ENCODE measurements around the gene REPIN1. TPM values are rescaled to one million over a fixed set of nuclear protein-coding genes. Genes with fewer than 3 reads are reported as not detected.

The REPIN1 gene
- total RNA-seq, 1 donor from 2014 or later: 41.9 TPM

DNA sequence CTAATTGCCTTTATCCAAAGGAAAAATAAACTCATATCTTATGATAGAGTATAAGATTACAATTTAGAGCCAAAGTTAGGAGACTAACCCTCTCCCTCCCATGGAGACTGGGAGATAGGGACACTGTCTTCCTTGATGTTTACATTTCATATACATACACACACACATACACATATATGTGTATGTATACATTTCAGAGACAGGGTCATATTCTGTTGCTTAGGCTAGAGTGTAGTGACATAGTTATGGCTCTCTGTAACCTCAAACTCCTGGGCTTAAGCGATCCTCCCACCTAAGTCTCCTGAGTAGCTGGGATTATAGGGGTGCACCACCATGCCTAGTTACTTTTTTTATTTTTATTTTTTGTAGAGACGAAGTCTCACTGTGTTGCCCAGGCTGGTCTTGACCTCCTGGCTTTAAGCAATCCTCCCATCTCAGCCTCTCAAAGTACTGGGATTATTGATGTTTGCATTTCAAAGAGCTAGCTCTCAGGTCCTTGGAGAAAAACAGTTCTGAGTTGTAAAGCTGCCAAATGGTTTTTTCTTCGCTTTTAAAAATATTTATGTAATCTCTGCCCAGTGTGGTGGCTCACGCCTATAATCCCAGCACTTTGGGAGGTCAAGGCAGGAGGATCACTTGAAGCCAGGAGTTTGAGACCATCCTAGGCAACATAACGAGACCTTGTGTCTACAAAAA lies 8.1 kb upstream of the REPIN1 start:
- no peak for DNase-seq (ENCODE audit: low read depth in 2 of 2)

DNA sequence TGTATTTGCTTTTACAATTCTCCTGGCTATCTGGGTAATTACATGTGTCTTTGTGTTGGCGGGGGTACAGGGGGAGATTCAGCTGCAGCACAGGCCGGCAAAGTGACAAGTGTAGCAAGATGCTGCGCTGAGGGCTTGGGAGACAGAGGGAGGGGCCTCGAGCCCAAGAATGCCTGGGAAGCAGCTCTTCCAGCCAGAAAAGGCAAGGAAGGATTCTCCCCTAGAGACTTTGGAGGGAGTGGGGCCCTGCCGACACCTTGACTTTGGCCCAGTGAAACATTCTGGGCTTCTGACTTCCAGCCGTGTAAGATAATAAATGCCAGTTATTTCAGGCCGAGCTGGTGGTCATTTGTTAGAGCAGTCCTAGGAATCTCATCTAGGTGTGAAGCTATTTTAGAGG lies 7.2 kb upstream of the REPIN1 start:
- DNase-seq (ENCODE audit: low read depth in 2 of 2): no peak

DNA sequence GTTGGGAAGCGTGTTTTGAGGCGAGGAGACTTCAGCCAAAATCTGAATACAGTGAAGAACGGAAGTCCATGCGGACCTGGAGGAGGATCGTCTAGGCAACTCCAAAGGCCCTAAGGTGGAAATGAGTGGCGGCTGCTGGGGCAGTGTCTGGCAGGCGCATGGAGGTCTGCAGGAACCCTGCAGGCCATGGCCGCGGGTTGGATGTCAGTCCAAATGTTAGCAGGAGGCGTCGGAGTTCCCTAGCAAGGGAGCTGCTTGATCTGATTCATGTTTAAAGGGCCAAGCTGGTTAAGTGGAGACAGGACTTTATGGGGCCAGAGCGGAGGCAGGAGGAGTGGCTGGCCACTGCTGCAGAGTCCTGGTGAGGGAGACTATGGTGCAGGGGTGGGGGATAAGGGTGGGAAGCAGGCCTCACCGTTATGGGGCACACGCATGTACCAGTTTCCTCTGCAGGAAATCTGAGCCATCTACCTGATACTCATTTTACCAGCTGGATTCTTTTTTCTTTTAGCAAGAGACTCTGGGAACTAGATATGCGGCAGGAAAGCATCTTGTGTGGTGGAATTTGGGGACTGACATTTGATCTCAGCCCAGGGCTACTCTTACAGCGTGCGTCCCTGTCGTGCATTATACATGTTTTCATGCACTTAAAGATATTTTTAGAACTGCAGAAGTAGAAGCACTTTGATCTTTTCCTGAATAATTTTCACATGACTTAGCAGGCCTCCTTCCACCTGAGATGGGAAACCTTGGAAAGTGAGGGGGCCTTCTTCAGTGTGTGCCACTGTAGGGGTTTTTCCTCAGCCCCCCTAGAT lies 6.6 kb upstream of the REPIN1 start:
- no peak for DNase-seq (ENCODE audit: low read depth in 2 of 2)

DNA sequence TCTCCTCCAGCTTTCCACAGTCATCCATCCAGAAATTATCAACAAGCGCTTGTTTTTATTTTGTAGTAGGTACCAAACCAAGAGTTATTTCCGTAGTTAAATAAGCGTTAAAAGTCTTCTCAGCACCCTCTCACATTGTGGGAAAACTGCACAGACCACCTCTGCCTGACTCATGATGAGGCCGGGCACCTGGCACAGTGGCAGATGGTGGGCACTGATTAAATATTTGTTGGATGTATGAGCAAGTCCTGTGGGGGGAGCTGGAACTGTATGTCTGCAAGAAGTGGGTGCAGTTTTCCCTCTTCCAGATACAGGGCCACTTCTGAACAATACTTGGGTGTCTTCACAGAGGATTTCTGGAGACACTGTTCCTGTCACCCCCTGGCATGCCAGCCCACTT lies 5.3 kb upstream of the REPIN1 start:
- no peak for DNase-seq (ENCODE audit: low read depth in 2 of 2)

DNA sequence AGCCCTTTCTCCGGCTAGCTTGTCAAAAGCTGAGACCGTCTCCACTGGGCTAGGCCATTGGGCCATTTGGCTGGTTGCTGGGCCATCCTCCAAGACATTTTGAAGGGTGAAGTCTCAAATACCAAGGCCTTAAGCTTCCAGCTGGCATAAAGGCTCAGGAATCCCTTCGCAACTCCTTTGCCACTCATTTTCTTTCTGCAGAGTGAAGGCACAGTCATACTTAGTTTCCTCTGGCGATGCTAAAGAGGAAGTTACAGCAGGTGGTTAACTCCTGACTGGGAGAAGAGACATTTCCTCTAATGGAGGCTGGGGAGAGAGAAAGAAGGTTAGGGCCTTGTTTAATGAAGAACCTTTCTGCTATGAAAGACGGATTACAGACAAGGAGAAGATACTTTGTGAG lies 4.8 kb upstream of the REPIN1 start:
- DNase-seq (ENCODE audit: low read depth in 2 of 2): peak in 1 of 2 donors; percentile 68

DNA sequence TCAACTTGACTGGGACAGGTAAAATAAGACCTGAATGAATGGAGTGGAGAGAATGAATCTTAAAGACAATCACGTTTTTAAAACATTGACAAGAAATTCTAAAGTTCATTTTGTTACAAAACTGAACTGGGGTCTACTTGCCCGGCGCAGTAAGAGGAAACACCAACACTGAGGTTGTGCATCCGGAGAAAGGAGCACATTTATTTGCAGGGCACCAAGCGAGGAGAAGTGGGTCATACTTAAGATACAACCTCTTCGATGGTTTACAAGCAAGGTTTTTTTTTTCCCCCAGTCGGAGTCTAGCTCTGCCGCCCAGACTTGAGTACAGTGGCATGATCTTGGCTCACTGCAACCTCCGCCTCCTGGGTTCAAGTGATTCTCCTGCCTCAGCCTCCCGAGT lies 3.4 kb upstream of the REPIN1 start:
- DNase-seq (ENCODE audit: low read depth in 2 of 2): no peak

DNA sequence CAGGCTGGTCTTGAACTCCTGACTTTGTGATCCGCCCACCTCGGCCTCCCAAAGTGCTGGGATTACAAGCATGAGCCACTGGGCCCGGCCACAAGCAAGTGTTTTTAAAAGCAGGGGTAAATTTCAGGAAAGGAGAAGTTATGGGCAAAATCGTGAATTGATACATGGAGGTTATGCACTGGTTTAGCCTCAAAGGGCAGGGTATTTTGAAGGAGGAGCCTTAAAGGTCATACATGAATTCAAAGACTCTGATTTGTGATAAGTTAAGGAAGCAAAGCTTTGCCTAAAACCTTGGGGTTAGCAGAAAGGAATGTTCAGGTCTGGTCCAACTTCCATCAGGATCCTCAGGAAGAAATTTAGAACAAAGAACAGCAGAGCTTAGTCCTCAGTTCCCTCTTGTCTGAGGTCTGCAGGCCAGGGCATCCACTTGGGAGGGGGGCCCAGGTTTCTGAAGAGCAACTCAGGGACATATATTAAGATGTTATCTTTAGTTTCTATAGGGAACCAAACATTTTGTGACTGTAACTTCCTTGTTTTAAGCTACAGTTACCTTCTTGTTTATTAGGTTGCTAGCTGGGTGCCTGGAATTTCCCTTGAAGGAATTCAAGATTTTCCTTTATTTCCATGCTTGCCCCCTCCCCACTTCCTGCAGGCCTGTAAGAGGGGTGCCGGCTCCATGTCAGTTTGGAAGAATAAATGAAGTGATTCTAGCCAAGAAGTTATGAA lies 2.8 kb upstream of the REPIN1 start:
- no peak for DNase-seq (ENCODE audit: low read depth in 2 of 2)

DNA sequence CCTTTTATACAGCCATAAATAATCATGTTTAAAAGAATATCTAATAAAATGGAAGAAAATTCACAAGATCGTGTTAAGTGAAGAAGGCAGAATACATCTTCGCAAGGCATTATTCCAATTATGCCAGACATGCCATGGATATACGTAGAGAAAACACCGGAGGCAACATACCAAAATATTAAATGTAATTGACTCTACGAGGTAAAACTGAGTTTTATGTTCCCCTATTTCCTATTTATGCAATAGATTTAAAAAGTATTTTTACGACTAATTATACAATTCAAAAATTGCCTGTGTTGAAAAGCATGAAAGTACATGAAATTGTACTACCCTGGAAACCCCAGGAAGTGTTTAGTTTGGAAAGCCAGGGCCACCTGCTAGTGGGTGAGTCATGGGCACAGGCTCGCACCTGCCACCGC lies 936 bp upstream of the REPIN1 start:
- no peak for DNase-seq (ENCODE audit: low read depth in 2 of 2)

DNA sequence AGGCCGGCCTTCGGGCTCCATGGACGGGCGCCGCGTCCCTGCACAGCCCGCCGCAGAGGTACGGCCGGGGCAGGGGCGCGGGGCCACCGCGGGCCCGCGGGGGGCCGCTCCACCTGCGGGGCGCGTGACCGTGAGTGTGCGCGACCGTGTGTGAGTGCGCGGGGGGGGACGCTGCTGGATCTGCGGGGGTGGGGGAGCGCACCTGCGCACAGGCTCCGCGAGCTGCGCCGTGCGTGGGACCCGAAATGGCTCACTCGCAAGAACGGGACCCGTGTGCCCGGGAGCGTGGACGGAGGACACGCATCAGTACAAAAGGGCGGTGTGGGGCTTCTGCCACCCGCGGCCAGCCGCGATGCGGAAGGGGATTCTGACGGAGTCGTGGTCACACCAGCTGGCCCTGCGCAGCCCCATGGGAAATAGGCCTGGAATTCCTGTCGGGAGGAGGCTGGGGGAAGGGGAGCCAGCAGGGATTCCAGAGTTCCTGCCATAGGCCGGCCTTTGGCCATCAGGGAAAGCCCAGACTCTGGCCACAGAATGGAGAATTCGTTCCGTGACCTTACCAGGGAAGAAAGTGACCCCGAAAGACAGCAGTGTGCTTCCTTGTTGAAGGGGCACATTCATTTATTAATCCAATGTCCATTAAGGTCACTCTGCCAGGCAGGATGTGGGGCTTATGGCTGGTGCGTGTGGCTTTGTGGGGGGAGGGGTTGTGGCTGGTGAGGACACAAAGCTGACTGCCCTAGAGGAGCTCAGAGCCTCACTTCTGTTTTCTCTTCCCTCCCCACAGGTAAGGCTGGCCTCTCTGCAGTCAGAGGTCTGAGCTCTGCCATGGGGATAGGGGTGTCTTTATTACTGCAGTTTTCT lies 494 bp downstream of the REPIN1 start:
- DNase-seq (ENCODE audit: low read depth in 2 of 2): peak; percentile 80 to 90

DNA sequence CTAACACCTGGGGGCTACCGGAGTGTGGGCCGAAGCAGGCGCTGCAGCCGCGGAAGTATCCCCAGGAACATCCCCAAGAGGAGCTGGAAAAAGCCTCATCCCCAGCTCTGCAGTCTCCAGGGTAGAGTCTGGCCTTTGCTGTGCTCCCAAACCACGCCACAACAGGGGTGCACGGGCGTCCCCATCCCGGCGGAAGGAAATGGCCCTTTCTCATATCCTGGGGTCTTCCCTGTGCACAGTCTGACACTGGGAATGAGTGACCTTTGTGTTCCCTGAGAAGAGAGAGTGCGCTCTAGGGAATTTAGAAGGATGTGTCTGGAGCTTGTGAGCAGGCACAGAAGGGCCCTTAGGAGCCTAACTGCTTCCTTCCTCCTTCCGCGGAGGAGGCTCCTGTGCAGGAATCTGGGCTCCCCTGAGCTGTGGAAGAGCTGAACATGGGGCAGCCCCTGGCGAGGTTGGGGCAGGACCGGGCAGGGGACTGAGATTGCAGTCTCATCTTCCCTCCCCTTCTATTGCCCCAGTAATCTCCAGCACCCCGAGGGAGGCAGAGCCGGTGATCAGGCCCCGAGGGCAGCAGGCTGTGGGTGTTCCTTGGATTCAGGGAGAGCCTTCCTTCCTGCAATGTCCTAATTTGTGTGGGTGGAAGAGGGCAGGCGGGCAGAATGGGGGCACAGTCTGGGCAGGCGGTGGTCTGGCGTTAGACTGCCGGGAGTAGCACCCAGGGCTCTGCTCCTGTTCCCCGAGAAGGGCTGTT lies 1.3 kb downstream of the REPIN1 start:
- DNase-seq (ENCODE audit: low read depth in 2 of 2): peak in 1 of 2 donors; percentile 37

DNA sequence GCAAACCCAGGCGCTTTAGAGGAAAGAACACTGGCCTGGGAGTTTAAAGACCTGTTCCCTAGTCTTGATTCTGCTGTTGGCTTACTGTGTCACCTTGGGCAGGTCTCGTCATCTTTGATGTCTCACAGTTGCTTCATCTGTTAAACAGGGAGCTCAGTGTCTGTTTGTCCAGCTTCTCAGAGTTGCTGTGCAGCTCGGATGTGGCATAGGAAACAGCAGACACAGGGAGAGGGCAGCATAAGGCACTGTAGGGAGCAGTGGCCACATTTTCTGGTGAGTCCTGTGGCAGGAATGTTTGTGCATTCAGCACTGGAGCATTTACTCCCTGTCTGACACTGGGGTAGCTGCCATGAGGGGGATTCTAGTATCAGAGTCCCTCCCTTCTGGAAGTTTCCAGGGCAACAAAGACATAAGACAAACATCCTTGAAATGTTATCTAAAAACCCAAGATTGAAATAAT lies 2.0 kb downstream of the REPIN1 start:
- peak in 1 of 2 donors; percentile 43 for DNase-seq (ENCODE audit: low read depth in 2 of 2)

DNA sequence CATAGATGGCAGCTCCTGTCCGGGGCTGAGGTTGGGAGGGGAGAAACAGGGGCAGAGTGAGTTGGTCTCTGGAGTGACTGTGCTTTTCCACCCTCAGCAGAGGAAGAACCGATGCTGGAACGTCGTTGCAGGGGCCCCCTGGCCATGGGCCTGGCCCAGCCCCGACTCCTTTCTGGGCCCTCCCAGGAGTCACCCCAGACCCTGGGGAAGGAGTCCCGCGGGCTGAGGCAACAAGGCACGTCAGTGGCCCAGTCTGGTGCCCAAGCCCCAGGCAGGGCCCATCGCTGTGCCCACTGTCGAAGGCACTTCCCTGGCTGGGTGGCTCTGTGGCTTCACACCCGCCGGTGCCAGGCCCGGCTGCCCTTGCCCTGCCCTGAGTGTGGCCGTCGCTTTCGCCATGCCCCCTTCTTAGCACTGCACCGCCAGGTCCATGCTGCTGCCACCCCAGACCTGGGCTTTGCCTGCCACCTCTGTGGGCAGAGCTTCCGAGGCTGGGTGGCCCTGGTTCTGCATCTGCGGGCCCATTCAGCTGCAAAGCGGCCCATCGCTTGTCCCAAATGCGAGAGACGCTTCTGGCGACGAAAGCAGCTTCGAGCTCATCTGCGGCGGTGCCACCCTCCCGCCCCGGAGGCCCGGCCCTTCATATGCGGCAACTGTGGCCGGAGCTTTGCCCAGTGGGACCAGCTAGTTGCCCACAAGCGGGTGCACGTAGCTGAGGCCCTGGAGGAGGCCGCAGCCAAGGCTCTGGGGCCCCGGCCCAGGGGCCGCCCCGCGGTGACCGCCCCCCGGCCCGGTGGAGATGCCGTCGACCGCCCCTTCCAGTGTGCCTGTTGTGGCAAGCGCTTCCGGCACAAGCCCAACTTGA lies 2.7 kb downstream of the REPIN1 start:
- DNase-seq (ENCODE audit: low read depth in 2 of 2): no peak

DNA sequence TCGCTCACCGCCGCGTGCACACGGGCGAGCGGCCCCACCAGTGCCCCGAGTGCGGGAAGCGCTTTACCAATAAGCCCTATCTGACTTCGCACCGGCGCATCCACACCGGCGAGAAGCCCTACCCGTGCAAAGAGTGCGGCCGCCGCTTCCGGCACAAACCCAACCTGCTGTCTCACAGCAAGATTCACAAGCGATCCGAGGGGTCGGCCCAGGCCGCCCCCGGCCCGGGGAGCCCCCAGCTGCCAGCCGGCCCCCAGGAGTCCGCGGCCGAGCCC lies 3.3 kb downstream of the REPIN1 start:
- no peak for DNase-seq (ENCODE audit: low read depth in 2 of 2)

DNA sequence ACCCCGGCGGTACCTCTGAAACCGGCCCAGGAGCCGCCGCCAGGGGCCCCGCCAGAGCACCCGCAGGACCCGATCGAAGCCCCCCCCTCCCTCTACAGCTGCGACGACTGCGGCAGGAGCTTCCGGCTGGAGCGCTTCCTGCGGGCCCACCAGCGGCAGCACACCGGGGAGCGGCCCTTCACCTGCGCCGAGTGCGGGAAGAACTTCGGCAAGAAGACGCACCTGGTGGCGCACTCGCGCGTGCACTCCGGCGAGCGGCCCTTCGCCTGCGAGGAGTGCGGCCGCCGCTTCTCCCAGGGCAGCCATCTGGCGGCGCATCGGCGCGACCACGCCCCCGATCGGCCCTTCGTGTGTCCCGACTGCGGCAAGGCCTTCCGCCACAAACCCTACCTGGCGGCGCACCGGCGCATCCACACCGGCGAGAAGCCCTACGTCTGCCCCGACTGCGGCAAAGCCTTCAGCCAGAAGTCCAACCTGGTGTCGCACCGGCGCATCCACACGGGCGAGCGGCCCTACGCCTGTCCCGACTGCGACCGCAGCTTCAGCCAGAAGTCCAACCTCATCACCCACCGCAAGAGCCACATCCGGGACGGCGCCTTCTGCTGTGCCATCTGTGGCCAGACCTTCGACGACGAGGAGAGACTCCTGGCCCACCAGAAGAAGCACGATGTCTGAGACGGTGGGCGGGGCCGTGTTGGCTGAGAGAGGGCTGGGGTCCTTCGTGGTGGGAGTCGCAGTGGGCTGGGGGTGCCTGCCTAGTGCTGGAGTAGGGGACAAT lies 3.8 kb downstream of the REPIN1 start:
- DNase-seq (ENCODE audit: low read depth in 2 of 2): no peak

DNA sequence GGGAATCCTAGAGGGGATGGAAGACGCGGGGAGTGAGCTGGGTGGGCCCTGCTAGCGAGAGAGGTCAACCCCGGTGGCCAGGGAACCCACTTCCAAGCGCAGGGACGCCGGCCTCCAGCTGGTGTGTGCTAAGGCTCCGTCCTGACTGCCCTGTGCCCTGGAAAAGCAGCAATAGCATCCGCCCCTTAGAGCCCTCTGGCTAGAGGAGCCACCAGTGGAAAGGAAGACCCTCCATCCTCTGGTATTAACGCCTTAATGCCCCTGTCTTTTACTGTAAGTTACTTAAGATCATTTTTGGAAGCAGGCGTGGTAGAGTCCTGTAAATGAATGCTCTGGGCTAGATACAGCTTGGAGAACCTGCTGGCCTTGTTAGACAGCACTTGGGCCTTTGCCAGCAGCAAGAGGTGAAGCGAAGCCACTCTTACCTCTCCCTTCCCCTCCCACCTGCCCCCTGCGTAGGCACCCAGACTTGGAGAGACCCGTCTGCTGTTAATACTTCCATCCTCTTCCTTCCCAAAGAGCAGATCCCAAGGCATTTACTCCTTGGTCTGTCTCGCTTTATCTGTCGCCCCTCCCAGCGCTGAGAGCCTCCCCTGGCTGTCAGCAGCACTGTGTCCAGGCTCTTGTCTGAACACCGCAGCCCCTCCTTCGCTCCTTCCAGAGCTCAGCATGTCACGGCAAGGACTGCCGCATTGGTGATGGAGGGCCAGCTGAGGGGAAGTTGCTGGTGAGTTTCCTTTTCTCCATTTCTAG lies 4.6 kb downstream of the REPIN1 start:
- no peak for DNase-seq (ENCODE audit: low read depth in 2 of 2)

DNA sequence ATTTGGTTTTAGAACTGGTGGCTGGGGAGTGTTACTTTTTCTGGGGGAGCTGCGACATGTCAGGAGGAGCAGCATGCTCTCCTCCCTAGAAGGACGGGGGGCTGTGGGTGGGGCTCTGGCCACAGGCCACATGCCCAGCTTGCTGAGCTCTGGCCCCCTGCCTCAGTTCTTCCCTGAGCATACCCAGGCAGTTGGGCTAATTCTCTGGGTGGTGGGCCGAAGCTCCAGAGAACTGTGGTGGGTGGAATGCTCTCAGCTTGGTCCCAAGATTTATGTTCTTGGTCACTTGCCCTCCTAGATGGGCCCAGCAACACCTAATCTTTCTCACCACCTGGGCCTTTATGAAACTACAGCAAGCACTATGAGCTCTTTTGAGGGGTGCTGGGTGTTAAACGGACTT lies 5.4 kb downstream of the REPIN1 start:
- no peak for DNase-seq (ENCODE audit: low read depth in 2 of 2)

DNA sequence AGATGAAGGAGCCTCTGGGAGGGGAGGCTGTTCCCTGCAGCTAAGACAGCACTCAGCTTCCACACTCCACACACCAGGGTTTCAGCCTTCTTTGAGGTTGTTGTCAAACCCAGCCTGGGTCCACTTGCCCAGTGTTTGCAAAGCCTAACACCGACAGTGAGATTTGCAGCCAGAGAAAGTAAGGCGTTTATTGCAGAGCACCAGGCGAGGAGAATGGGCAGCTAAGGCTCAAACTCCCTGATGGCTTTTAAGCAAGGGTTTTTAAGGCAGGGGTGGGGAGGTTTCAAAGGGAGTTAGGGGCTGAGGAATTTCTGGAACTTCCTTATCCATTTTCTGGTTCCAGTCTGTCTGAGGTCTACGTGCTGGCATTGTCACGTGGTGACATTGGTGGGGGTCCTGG lies 5.8 kb downstream of the REPIN1 start:
- DNase-seq (ENCODE audit: low read depth in 2 of 2): no peak

Data from lung microvascular endothelial cell (primary cell).